ENCODE data around the gene PPP1CA.

DNA sequence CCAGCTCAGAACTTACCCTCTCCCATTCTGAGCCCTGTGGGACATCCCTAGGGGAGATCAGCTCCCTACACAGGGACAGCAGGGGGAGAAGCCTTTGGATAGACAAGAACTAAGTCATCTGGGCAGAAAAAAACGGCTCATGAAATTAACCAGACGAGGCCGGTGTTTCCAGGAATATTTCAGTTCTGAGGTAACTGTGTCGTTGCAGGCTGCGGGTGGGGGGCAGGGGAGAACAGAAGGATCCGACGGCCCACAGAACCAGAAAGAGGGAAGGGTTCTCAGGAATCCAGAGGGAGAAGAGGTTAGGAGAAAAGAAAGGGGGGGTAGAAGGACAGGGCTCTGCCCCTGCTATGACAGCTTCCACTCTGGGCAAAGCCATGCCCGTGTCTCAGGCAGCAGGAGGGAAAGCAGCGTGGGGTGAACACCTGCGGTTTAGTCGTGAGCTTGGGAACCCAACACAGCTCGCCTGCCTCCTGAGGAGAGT, 31.8 kb downstream of the PPP1CA start:
- TF ChIP-seq POLR2A (IDR thresholded peaks at IDR 0.05; ENCODE audit: low read length): no peak
- TF ChIP-seq GATA1 (IDR thresholded peaks at IDR 0.05; ENCODE audit: low read depth, low read length): no peak

Data from erythroblast (primary cell).